HepG2 (cell line): ENCODE results near the gene DNAJB8. TPM values are rescaled to one million over a fixed set of nuclear protein-coding genes. Genes with fewer than 3 reads are reported as not detected.

ENCODE experiments used
- HNRNPLL ChIP-seq: fragments of 200-400 bp; formaldehyde crosslinking; IDR thresholded peaks from 2 replicates; pipeline ENCODE4 v1.6.1; 2017; ENCODE audit warnings: mild to moderate bottlenecking, low read depth, low read length; ENCODE audit not compliant: poor library complexity, severe bottlenecking
- JUNB ChIP-seq: sonication (generic); formaldehyde crosslinking; IDR thresholded peaks from 2 replicates; pipeline ENCODE4 v1.8.0; 2022; ENCODE audit warnings: missing genetic modification reagents, mild to moderate bottlenecking, borderline replicate concordance
- KLF9 ChIP-seq: IDR thresholded peaks from 2 replicates; pipeline ENCODE4 v1.6.1; 2016; ENCODE audit warnings: low read depth
- RORA ChIP-seq: sonication (generic); formaldehyde crosslinking; IDR thresholded peaks from 2 replicates; pipeline ENCODE4 v1.5.0; 2020; ENCODE audit warnings: mild to moderate bottlenecking, missing genetic modification reagents, moderate library complexity
- SP5 ChIP-seq: IDR thresholded peaks from 2 replicates; pipeline ENCODE4 v1.6.1; 2016; ENCODE audit warnings: low read depth, borderline replicate concordance
- U2AF1 ChIP-seq: fragments of 200-400 bp; formaldehyde crosslinking; optimal IDR thresholded peaks from 2 replicates; pipeline ENCODE3; 2017; ENCODE audit warnings: mild to moderate bottlenecking, low read depth, low read length
- YY1 ChIP-seq: IDR thresholded peaks from 2 replicates; pipeline ENCODE4 v1.6.1; 2011; ENCODE audit warnings: low read length, low read depth, moderate library complexity, mild to moderate bottlenecking; ENCODE audit not compliant: insufficient read depth, insufficient replicate concordance
- ZNF512 ChIP-seq: sonication (generic); formaldehyde crosslinking; IDR thresholded peaks from 2 replicates; pipeline ENCODE4 v1.4.0; 2020; ENCODE audit warnings: mild to moderate bottlenecking, missing genetic modification reagents
- ZNF547 ChIP-seq: sonication (generic); formaldehyde crosslinking; IDR thresholded peaks from 2 replicates; pipeline ENCODE4 v1.5.1; 2020; ENCODE audit warnings: mild to moderate bottlenecking, missing genetic modification reagents
- ZNF607 ChIP-seq: sonication (generic); formaldehyde crosslinking; IDR thresholded peaks from 2 replicates; pipeline ENCODE4 v1.5.1; 2020; ENCODE audit warnings: missing genetic modification reagents, mild to moderate bottlenecking, borderline replicate concordance
- ZNF609 ChIP-seq: sonication (generic); formaldehyde crosslinking; IDR thresholded peaks from 2 replicates; pipeline ENCODE4 v1.4.0; 2020; ENCODE audit warnings: mild to moderate bottlenecking, missing genetic modification reagents, borderline replicate concordance
- ZNF616 ChIP-seq: sonication (generic); formaldehyde crosslinking; IDR thresholded peaks from 2 replicates; pipeline ENCODE4 v1.5.0; 2020; ENCODE audit warnings: low read depth, mild to moderate bottlenecking, missing genetic modification reagents
- ZNF678 ChIP-seq: sonication (generic); formaldehyde crosslinking; IDR thresholded peaks from 2 replicates; pipeline ENCODE4 v1.4.0; 2020; ENCODE audit warnings: mild to moderate bottlenecking, missing genetic modification reagents
- ZNF878 ChIP-seq: sonication (generic); formaldehyde crosslinking; IDR thresholded peaks from 2 replicates; pipeline ENCODE4 v1.8.1; 2023; ENCODE audit warnings: mild to moderate bottlenecking, missing genetic modification reagents, moderate library complexity
- ZZZ3 ChIP-seq: sonication (generic); formaldehyde crosslinking; IDR thresholded peaks from 2 replicates; pipeline ENCODE4 v1.4.0; 2020; ENCODE audit warnings: missing genetic modification reagents, mild to moderate bottlenecking, borderline replicate concordance
- polyA plus RNA-seq, 8 experiments: library from polyadenylated mRNA; depleted of rRNA in 3 of 8; stranded (reverse) in 7 of 8; unstranded in 1 of 8; fragments of >200 nt; fragmentation: Illumina TruSeq in 4 of 8; extraction: Trizol in 4 of 8; gene quantifications; 2 replicates each; pipeline versions ENCODE4 v1.2.1 to v1.2.3, GENCODE V29; 2011 to 2016; ENCODE audit warnings: low read depth in 4 of 8, missing spikeins in 1 of 8, mixed read lengths in 1 of 8; ENCODE audit not compliant: insufficient read depth in 1 of 8
- total RNA-seq, 5 experiments: library from RNA; depleted of rRNA; stranded (reverse); fragments of >200 nt; fragmentation: Illumina TruSeq; extraction: Trizol; gene quantifications; 2 replicates each; pipeline ENCODE4 v1.2.3, GENCODE V29; 2016; ENCODE audit warnings: low read depth in 1 of 5

Gene DNAJB8
- total and polyA plus RNA-seq, 2 of the 13 experiments (the other 11 are each of a cell fraction or from before 2014, with no cell fraction given), result not detected

- TF ChIP-seq ZNF609 (CRISPR knock-in tag), result no peak
- TF ChIP-seq ZNF607 (CRISPR knock-in tag), result peak; percentile 46; the same call in 1 of the 2 replicates
- no peak for TF ChIP-seq ZNF547 (CRISPR knock-in tag)
- TF ChIP-seq ZZZ3 (CRISPR knock-in tag), result 0 out of 2 replicates have a peak, but pooled peaks have one; percentile 47
- 0 out of 2 replicates have a peak, but pooled peaks have one; percentile 57 for TF ChIP-seq ZNF616 (CRISPR knock-in tag)
- TF ChIP-seq U2AF1, result no peak
- no peak for TF ChIP-seq ZNF678
- TF ChIP-seq JUNB (CRISPR knock-in tag), result no peak
- no peak for TF ChIP-seq SP5 (CRISPR knock-in tag)
- no peak for TF ChIP-seq KLF9 (CRISPR knock-in tag)
- TF ChIP-seq ZNF878 (CRISPR knock-in tag), result no peak
- peak; percentile 58 for TF ChIP-seq YY1
- TF ChIP-seq ZNF512 (CRISPR knock-in tag), result no peak
- TF ChIP-seq RORA, result no peak
- peak; percentile 33 for TF ChIP-seq HNRNPLL
These were observed 40.4 kb downstream of the DNAJB8 start (continued) for GRCh38 chr3:128426128-128426921.
